Gastroesophageal sphincter (tissue), 4 donors: ENCODE results near the gene MRPL20. TPM values are rescaled to one million over a fixed set of nuclear protein-coding genes. Genes with fewer than 3 reads are reported as not detected.

ENCODE experiments used
- ATAC-seq: fragments of 150-250 bp; one replicate; pipeline ENCODE4 v1.9.1; 2016; ENCODE audit warnings: mild to moderate bottlenecking, moderate library complexity
- H3K27ac ChIP-seq, 4 donors: fragments of 200-600 bp; sonication (generic) in 3 of 4; 1 replicate in 3 of 4; 2 replicates in 1 of 4; pipeline ENCODE4 v1.5.1; 2016 to 2019
- H3K27me3 ChIP-seq: fragments of 200-600 bp; sonication (generic); one replicate; pipeline ENCODE4 v1.5.1; 2019
- H3K36me3 ChIP-seq, 2 donors: fragments of 200-600 bp; sonication (generic); one replicate each; pipeline ENCODE4 v1.5.1; 2019; ENCODE audit warnings: control low read depth in 1 of 2
- H3K4me1 ChIP-seq, 3 donors: fragments of 200-600 bp; sonication (generic); 1 replicate in 2 of 3; 2 replicates in 1 of 3; pipeline ENCODE4 v1.5.1; 2016 to 2019; ENCODE audit warnings: control low read depth in 2 of 3
- H3K4me3 ChIP-seq, 2 donors: fragments of 200-600 bp; sonication (generic); one replicate each; pipeline ENCODE4 v1.5.1; 2019; ENCODE audit warnings: mild to moderate bottlenecking in 1 of 2, moderate library complexity in 1 of 2
- H3K9me3 ChIP-seq, 3 donors: fragments of 200-600 bp; sonication (generic); one replicate each; pipeline ENCODE4 v1.5.1; 2017 to 2019; ENCODE audit warnings: control low read depth in 2 of 3
- EP300 ChIP-seq: sonication (generic); formaldehyde crosslinking; IDR thresholded peaks from one replicate; pipeline ENCODE4 v1.6.1; 2017; ENCODE audit warnings: antibody characterized with exemption, mild to moderate bottlenecking
- POLR2A ChIP-seq, 2 donors: fragments of 450-650 bp; IDR thresholded peaks; one replicate each; pipeline ENCODE4 v1.6.1; 2017; ENCODE audit warnings: antibody characterized with exemption in 2 of 2, mild to moderate bottlenecking in 2 of 2, moderate library complexity in 1 of 2
- POLR2AphosphoS5 ChIP-seq: sonication (generic); formaldehyde crosslinking; IDR thresholded peaks from one replicate; pipeline ENCODE4 v1.6.1; 2017; ENCODE audit warnings: antibody characterized with exemption
- WGBS, 2 donors: methylation state at CpG; one replicate each; pipeline ENCODE4 v1.1.5; 2018; ENCODE audit warnings: low coverage in 1 of 2; 5-methylcytosine and 5-hydroxymethylcytosine counted together
- total RNA-seq, 4 donors: library from RNA; depleted of rRNA; stranded (reverse); fragments of >200 nt; gene quantifications; one replicate each; pipeline ENCODE4 v1.1.0, GENCODE V29; 2016
- TF ChIP-seq, protein P1 (sequence below), 4 experiments: fragments of 200-600 bp in 2 of 4; fragments of 450-650 bp in 2 of 4; sonication (generic) in 1 of 4; IDR thresholded peaks; one replicate each; pipeline ENCODE4 v1.5.1; 2017 to 2019; ENCODE audit warnings: antibody characterized with exemption in 4 of 4, mild to moderate bottlenecking in 2 of 4, moderate library complexity in 2 of 4

Gene MRPL20
- total RNA-seq, 4 donors from 2014 or later: 121 to 215 (median 159) TPM

DNA sequence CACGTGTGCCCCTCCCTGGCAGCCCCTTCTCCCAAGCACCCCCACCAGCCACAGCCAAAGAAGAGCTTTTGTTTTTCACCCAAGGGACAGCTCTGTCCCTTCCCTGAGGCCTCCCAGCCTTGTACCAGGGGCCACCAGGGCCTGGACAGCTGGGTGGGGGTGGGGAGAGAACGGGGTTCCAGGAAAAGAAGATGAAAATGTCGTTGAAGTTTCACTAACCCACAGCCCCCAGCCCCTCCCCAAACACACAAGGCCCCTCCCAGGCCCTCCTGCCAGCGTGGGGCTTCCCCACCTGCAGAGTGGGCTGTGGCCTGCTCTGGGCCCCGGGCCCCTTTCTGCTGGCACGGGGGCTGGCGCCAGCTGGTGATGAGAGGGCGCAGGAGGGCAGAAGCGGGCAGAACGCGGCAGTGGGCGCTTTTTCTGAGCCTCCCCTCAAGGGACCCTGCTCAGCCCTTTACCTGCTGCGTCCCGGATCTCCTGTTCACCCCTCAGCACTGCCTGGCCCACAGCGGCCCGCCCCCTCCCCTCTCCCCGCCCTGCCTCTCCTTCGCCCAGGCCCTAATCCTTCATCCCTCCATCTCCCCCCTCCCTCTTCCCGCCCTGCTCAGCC lies 19.5 kb upstream of the MRPL20 start:
- Histone ChIP-seq H3K4me1 (peaks cover 0 to 63% (median 20%) of the 10 kb centered on the region in 3 donors), H3K27me3 (no peaks in the 10 kb centered on the region), H3K9me3 (no peaks in the 10 kb centered on the region), H3K27ac (peak overlapping the region in 3 of 4 donors; percentile 29 to 97 (median 78)), H3K36me3 (no peaks in the 10 kb centered on the region), H3K4me3 (no peak overlapping the region)
- TF ChIP-seq, protein P1, sequence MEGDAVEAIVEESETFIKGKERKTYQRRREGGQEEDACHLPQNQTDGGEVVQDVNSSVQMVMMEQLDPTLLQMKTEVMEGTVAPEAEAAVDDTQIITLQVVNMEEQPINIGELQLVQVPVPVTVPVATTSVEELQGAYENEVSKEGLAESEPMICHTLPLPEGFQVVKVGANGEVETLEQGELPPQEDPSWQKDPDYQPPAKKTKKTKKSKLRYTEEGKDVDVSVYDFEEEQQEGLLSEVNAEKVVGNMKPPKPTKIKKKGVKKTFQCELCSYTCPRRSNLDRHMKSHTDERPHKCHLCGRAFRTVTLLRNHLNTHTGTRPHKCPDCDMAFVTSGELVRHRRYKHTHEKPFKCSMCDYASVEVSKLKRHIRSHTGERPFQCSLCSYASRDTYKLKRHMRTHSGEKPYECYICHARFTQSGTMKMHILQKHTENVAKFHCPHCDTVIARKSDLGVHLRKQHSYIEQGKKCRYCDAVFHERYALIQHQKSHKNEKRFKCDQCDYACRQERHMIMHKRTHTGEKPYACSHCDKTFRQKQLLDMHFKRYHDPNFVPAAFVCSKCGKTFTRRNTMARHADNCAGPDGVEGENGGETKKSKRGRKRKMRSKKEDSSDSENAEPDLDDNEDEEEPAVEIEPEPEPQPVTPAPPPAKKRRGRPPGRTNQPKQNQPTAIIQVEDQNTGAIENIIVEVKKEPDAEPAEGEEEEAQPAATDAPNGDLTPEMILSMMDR (IDR thresholded peaks at IDR 0.05): no peak
- no peak for ATAC-seq
- WGBS, 2 donors: 30 to 43% methylated on average over 5 to 12 of the region's 19 CpGs

DNA sequence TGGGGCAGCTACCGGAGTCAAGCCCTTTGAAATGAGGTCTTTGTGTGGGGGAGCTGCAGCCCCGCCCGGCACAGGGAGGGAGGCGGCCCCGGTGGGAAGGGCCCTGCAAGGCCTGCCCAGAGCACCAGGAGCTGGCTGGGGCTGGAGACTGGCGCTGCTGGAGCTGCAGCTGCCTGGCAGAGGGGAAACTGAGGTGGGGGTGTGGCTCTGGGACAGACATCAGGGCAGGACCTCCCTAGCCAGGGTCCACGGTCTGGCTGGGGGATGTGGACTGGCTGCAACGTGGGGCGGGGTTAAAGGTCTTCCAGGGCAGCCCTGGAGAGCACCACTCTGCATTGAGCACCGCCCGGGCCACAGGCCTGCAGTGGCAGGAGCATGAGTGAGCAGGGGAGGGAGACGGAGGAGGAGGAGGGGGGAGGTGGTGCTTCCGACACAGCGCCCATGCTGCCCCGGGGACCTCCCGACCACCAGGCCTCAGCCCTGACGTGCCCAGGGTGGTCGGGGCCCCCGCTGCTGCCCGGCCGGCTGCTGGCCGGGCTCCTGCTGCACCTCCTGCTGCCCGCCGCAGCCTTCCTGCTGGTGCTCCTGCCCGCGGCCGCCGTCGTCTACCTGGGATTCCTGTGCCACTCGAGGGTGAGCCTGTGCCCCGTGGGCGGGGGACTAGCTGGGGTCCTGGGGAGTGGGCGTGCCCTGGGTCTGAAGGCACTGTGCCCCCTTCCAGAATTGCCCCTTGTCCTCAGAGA lies 18.8 kb upstream of the MRPL20 start:
- TF ChIP-seq, protein P1 (IDR thresholded peaks at IDR 0.05): no peak
- TF ChIP-seq POLR2AphosphoS5 (no peak), POLR2A (IDR thresholded peaks at IDR 0.05) (no peak), EP300 (no peak)
- Histone ChIP-seq H3K27me3 (no peaks in the 10 kb centered on the region), H3K4me1 (peaks cover 0 to 63% (median 15%) of the 10 kb centered on the region in 3 donors), H3K36me3 (no peaks in the 10 kb centered on the region), H3K27ac (peak overlapping the region in 2 of 4 donors; percentile 78 to 97), H3K4me3 (no peak overlapping the region), H3K9me3 (no peaks in the 10 kb centered on the region)
- no CpG with 5 or more reads among the region's 33 CpGs for WGBS, 2 donors
- ATAC-seq: no peak

DNA sequence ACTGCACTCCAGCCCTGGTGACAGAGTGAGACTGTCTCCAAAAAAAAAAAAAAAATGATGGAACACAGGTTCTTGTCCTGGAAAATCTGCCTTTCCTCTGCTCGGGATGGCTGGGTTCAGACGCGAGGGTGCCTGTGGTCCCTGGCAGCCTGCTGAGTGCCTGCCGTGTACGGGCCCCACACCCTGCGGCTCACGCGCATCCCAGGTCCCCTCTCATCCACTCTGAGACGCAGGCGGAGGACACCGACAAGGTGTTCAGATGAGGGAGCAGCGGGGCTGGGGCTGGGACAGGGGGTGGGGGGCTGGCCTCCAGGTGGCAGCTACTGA lies 18.3 kb upstream of the MRPL20 start:
- peaks cover 0 to 63% (median 13%) of the 10 kb centered on the region in 3 donors for H3K4me1 ChIP-seq
- peak overlapping the region in 1 of 4 donors; percentile 97 for H3K27ac ChIP-seq
- H3K36me3 ChIP-seq: no peaks in the 10 kb centered on the region
- no peaks in the 10 kb centered on the region for H3K27me3 ChIP-seq
- H3K4me3 ChIP-seq: no peak overlapping the region
- ATAC-seq: no peak
- 37 to 40% methylated on average over 2 to 6 of the region's 12 CpGs for WGBS, 2 donors
- no peaks in the 10 kb centered on the region for H3K9me3 ChIP-seq
- TF ChIP-seq POLR2AphosphoS5 (no peak), EP300 (no peak), POLR2A (IDR thresholded peaks at IDR 0.05) (no peak)
- TF ChIP-seq, protein P1 (IDR thresholded peaks at IDR 0.05): no peak

DNA sequence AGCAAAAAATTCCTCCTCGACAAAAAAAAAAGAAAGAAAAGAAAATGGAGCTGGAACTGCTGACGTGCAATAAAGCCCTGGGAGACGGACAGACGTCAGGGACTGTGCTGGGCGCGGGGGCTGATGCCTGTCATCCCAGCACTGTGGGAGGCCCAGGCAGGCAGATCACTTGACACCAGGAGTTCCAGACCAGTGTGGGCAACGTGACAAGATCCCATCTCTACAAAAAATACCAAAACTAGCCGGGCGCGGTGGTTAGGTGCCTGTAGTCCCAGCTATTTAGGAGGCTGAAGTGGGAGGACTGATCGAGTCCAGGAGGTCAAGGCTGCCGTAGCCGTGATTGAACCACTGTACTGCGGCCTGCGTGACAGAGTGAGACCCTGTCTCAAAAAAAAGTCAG lies 17.6 kb upstream of the MRPL20 start:
- TF ChIP-seq POLR2A (IDR thresholded peaks at IDR 0.05) (no peak), EP300 (no peak), POLR2AphosphoS5 (no peak)
- TF ChIP-seq, protein P1 (IDR thresholded peaks at IDR 0.05): no peak
- no peaks in the 10 kb centered on the region for H3K36me3 ChIP-seq
- H3K9me3 ChIP-seq: no peaks in the 10 kb centered on the region
- peaks cover 0 to 61% (median 10%) of the 10 kb centered on the region in 3 donors for H3K4me1 ChIP-seq
- H3K27ac ChIP-seq: no peak overlapping the region
- no peaks in the 10 kb centered on the region for H3K27me3 ChIP-seq
- no peak for ATAC-seq
- H3K4me3 ChIP-seq: no peak overlapping the region
- 68 to 87% methylated on average over 6 to 15 of the region's 15 CpGs for WGBS, 2 donors

DNA sequence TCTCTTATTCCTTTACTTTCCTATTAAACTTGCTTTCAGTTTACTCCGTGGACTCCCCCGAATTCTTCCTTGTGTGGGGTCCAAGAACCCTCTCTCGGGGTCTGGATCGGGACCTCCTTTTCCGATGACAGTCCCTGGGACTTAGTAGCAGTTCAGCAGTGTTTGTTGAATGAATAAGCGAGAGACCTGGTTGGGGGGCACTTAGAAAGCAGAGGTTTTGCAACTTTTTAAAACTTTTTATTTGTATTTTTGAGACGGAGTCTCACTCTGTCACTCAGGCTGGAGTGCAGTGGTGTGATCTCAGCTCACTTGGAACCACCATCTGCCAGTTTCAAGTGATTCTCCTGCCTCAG lies 16.1 kb upstream of the MRPL20 start:
- TF ChIP-seq POLR2AphosphoS5 (no peak), EP300 (no peak)
- WGBS, 2 donors: 90% methylated on average over 3 to 7 of the region's 7 CpGs
- H3K27me3 ChIP-seq: no peaks in the 10 kb centered on the region
- peaks cover 0 to 56% (median 8%) of the 10 kb centered on the region in 3 donors for H3K4me1 ChIP-seq
- peak overlapping the region in 2 of 4 donors; percentile 31 to 76 for H3K27ac ChIP-seq
- no peaks in the 10 kb centered on the region for H3K9me3 ChIP-seq
- H3K4me3 ChIP-seq: no peak overlapping the region
- no peaks in the 10 kb centered on the region for H3K36me3 ChIP-seq
- ATAC-seq: no peak
